Keratinocyte (primary cell): Measurements from ENCODE around the gene TFDP2. TPM values are rescaled to one million over a fixed set of nuclear protein-coding genes. Genes with fewer than 3 reads are reported as not detected.

ENCODE experiments used
- DNase-seq: peaks from one replicate; pipeline ENCODE4 v3.0.0-alpha.2; 2011; ENCODE audit warnings: low read depth, missing footprints, low spot score
- FAIRE-seq: peaks from 2 replicates; lab custom pipeline; 2011; peaks lifted over from hg19 to GRCh38; lab: Jason Lieb, UNC
- H2AFZ ChIP-seq: 2 replicates; pipeline ENCODE4 v1.6.0; 2012; ENCODE audit warnings: low read length, control low read depth, inconsistent platforms; ENCODE audit not compliant: control insufficient read depth
- H3K27ac ChIP-seq: 2 replicates; pipeline ENCODE4 v1.5.1; 2011; ENCODE audit warnings: low read length; ENCODE audit not compliant: control insufficient read depth, insufficient read depth
- H3K27me3 ChIP-seq: 3 replicates; pipeline ENCODE4 v1.6.0; 2011; ENCODE audit warnings: low read length; ENCODE audit not compliant: control insufficient read depth, insufficient read depth; ENCODE audit errors: extremely low read depth
- H3K36me3 ChIP-seq, 2 experiments: 2 replicates in 1 of 2; 3 replicates in 1 of 2; pipeline ENCODE4 v1.5.1; 2011; ENCODE audit warnings: low read length in 2 of 2, mild to moderate bottlenecking in 1 of 2; ENCODE audit not compliant: control insufficient read depth in 2 of 2, insufficient read depth in 2 of 2; ENCODE audit errors: extremely low read depth in 1 of 2
- H3K4me1 ChIP-seq: 3 replicates; pipeline ENCODE4 v1.5.1; 2011; ENCODE audit warnings: low read length; ENCODE audit not compliant: control insufficient read depth, insufficient read depth; ENCODE audit errors: extremely low read depth
- H3K4me2 ChIP-seq: 3 replicates; pipeline ENCODE4 v1.6.0; 2011; ENCODE audit warnings: low read depth, low read length; ENCODE audit not compliant: control insufficient read depth, insufficient read depth; ENCODE audit errors: extremely low read depth
- H3K4me3 ChIP-seq, 3 experiments: fragments of 200-600 bp in 1 of 3; sonication (generic) in 1 of 3; 2 replicates in 2 of 3; 3 replicates in 1 of 3; pipeline ENCODE4 v1.5.1; 2011 to 2016; ENCODE audit warnings: low read length in 3 of 3, mild to moderate bottlenecking in 3 of 3, control low read depth in 2 of 3, inconsistent platforms in 1 of 3, low read depth in 1 of 3, mixed read lengths in 1 of 3, mixed run types in 1 of 3, moderate library complexity in 1 of 3; ENCODE audit not compliant: control insufficient read depth in 2 of 3, insufficient read depth in 2 of 3; ENCODE audit errors: extremely low read depth in 1 of 3
- H3K79me2 ChIP-seq: 2 replicates; pipeline ENCODE4 v1.6.0; 2012; ENCODE audit warnings: low read length; ENCODE audit not compliant: control insufficient read depth, insufficient read depth
- H3K9ac ChIP-seq: 3 replicates; pipeline ENCODE4 v1.6.0; 2011; ENCODE audit warnings: low read length; ENCODE audit not compliant: control insufficient read depth, insufficient read depth; ENCODE audit errors: extremely low read depth
- H3K9me1 ChIP-seq: 3 replicates; pipeline ENCODE4 v1.6.0; 2011; ENCODE audit warnings: low read length; ENCODE audit not compliant: control insufficient read depth, insufficient read depth; ENCODE audit errors: extremely low read depth
- H3K9me3 ChIP-seq: 2 replicates; pipeline ENCODE4 v1.5.1; 2012; ENCODE audit warnings: low read depth, low read length; ENCODE audit not compliant: control insufficient read depth
- H4K20me1 ChIP-seq: 3 replicates; pipeline ENCODE4 v1.6.0; 2011; ENCODE audit warnings: low read length; ENCODE audit not compliant: control insufficient read depth, insufficient read depth; ENCODE audit errors: extremely low read depth
- EZH2 ChIP-seq: IDR thresholded peaks from one replicate; pipeline ENCODE4 v1.6.1; 2012; ENCODE audit warnings: inconsistent platforms, mild to moderate bottlenecking, low read length, moderate library complexity
- dilution Hi-C: fragments of 300-500 bp; cut with MboI; formaldehyde crosslinking; loops from one replicate; pipeline ENCODE4 v1.7.0; 2020; ENCODE audit warnings: low sequenced_read_pairs; ENCODE audit not compliant: extremely low pct_ligation_motif_present
- polyA plus RNA-seq, 5 experiments: library from polyadenylated mRNA; depleted of rRNA in 3 of 5; stranded (reverse) in 3 of 5; stranded (forward) in 1 of 5; unstranded in 1 of 5; fragments of >200 nt; gene quantifications; 1 replicate in 1 of 5; 2 replicates in 3 of 5; 3 replicates in 1 of 5; pipeline versions ENCODE4 v1.2.1 to v1.2.3, GENCODE V29; 2011 to 2012; ENCODE audit warnings: missing spikeins in 2 of 5, low read depth in 1 of 5, low replicate concordance in 1 of 5
- TF ChIP-seq, protein P1 (sequence below), 3 experiments: IDR thresholded peaks in 1 of 3; conservative IDR thresholded peaks in 1 of 3; optimal IDR thresholded peaks in 1 of 3; 2 replicates in 2 of 3; 3 replicates in 1 of 3; pipeline versions ENCODE3 to v1.5.1; 2011; ENCODE audit warnings: low read length in 3 of 3, mild to moderate bottlenecking in 3 of 3, moderate library complexity in 2 of 3, control low read depth in 1 of 3, inconsistent platforms in 1 of 3; ENCODE audit not compliant: insufficient read depth in 2 of 3; ENCODE audit errors: extremely low read depth in 1 of 3

TFDP2 gene
- polyA plus RNA-seq, 1 donor (not counting 4 experiments of a cell fraction or from before 2014, with no cell fraction given), result 40.6 TPM

GRCh38 chr3:142040941-142041491, 108.3 kb downstream of the TFDP2 start:
- Histone ChIP-seq H3K9me3 (no peaks in the 10 kb centered on the region), H3K9me1 (no peaks in the 10 kb centered on the region), H3K4me3 (no peak overlapping the region), H3K27ac (no peak overlapping the region), H3K4me2 (no peak overlapping the region), H3K9ac (no peak overlapping the region), H3K79me2 (no peaks in the 10 kb centered on the region), H3K27me3 (no peaks in the 10 kb centered on the region), H3K36me3 (no peaks in the 10 kb centered on the region), H2AFZ (no peak overlapping the region), H4K20me1 (no peaks in the 10 kb centered on the region), H3K4me1 (no peaks in the 10 kb centered on the region)
- FAIRE-seq (no peak), DNase-seq (no peak)
- no peak for TF ChIP-seq EZH2
- TF ChIP-seq, protein P1, sequence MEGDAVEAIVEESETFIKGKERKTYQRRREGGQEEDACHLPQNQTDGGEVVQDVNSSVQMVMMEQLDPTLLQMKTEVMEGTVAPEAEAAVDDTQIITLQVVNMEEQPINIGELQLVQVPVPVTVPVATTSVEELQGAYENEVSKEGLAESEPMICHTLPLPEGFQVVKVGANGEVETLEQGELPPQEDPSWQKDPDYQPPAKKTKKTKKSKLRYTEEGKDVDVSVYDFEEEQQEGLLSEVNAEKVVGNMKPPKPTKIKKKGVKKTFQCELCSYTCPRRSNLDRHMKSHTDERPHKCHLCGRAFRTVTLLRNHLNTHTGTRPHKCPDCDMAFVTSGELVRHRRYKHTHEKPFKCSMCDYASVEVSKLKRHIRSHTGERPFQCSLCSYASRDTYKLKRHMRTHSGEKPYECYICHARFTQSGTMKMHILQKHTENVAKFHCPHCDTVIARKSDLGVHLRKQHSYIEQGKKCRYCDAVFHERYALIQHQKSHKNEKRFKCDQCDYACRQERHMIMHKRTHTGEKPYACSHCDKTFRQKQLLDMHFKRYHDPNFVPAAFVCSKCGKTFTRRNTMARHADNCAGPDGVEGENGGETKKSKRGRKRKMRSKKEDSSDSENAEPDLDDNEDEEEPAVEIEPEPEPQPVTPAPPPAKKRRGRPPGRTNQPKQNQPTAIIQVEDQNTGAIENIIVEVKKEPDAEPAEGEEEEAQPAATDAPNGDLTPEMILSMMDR (optimal IDR thresholded peaks at IDR 0.05 in 1 of 3, IDR thresholded peaks at IDR 0.05 in 1 of 3, conservative IDR thresholded peaks at IDR 0.05 in 1 of 3; ENCODE audit: extremely low read depth in 1 of 3, insufficient read depth in 2 of 3, low read length in 3 of 3), result no peak
- dilution Hi-C loops, result no loop called here

GRCh38 chr3:142035308-142035922, 113.9 kb downstream of the TFDP2 start:
- TF ChIP-seq EZH2, result no peak
- TF ChIP-seq, protein P1 (optimal IDR thresholded peaks at IDR 0.05 in 1 of 3, IDR thresholded peaks at IDR 0.05 in 1 of 3, conservative IDR thresholded peaks at IDR 0.05 in 1 of 3; ENCODE audit: extremely low read depth in 1 of 3, insufficient read depth in 2 of 3, low read length in 3 of 3), result no peak
- Histone ChIP-seq H4K20me1 (no peaks in the 10 kb centered on the region), H3K79me2 (no peaks in the 10 kb centered on the region), H3K9me1 (no peaks in the 10 kb centered on the region), H3K27me3 (no peaks in the 10 kb centered on the region), H3K27ac (no peak overlapping the region), H3K4me1 (no peaks in the 10 kb centered on the region), H2AFZ (no peak overlapping the region), H3K4me3 (no peak overlapping the region), H3K9ac (no peak overlapping the region), H3K36me3 (no peaks in the 10 kb centered on the region), H3K4me2 (no peak overlapping the region), H3K9me3 (no peaks in the 10 kb centered on the region)
- FAIRE-seq, result no peak
- DNase-seq, result no peak
- dilution Hi-C loops, result no loop called here
